Heart right ventricle (tissue), 16 donors: Measurements from ENCODE around the gene CD99L2. TPM values are rescaled to one million over a fixed set of nuclear protein-coding genes. Genes with fewer than 3 reads are reported as not detected.
A peak's percentile ranks its signal among the peaks of the same experiment; 100 is the strongest.

Experiments
- ATAC-seq, 8 donors: fragments of 200-7000 bp; cut with Tn5 transposase; one replicate each; pipeline ENCODE4 v1.9.1; 2020; ENCODE audit warnings: mild to moderate bottlenecking in 8 of 8, moderate library complexity in 8 of 8, moderate number of reproducible peaks in 1 of 8
- DNase-seq, 2 donors: peaks; one replicate each; pipeline ENCODE4 v3.0.0-alpha.2; 2020
- H3K27ac ChIP-seq, 10 donors: fragments of 200-600 bp; sonication (generic) in 2 of 10; one replicate each; pipeline versions ENCODE4 v1.5.0 to v1.8.0; 2020 to 2022; ENCODE audit warnings: mild to moderate bottlenecking in 3 of 10
- H3K27me3 ChIP-seq, 7 donors: fragments of 200-600 bp; one replicate each; pipeline ENCODE4 v1.8.0; 2021 to 2022; ENCODE audit warnings: mild to moderate bottlenecking in 2 of 7
- H3K36me3 ChIP-seq, 9 donors: fragments of 200-600 bp; sonication (generic) in 1 of 9; one replicate each; pipeline versions ENCODE4 v1.5.0 to v1.8.0; 2020 to 2022; ENCODE audit warnings: mild to moderate bottlenecking in 2 of 9
- H3K4me1 ChIP-seq, 9 donors: fragments of 200-600 bp; sonication (generic) in 1 of 9; one replicate each; pipeline versions ENCODE4 v1.5.0 to v1.8.0; 2020 to 2022; ENCODE audit warnings: mild to moderate bottlenecking in 4 of 9
- H3K4me3 ChIP-seq, 10 donors: fragments of 200-600 bp; sonication (generic) in 2 of 10; one replicate each; pipeline versions ENCODE4 v1.5.0 to v1.8.0; 2020 to 2022; ENCODE audit warnings: mild to moderate bottlenecking in 7 of 10, moderate library complexity in 2 of 10
- H3K9me3 ChIP-seq, 11 donors: fragments of 200-600 bp in 10 of 11; sonication (generic) in 2 of 11; one replicate each; pipeline versions ENCODE4 v1.5.0 to v1.8.0; 2013 to 2022; ENCODE audit warnings: mild to moderate bottlenecking in 2 of 11, control low read depth in 1 of 11, moderate library complexity in 1 of 11
- CTCF ChIP-seq, 9 donors: fragments of 200-600 bp; sonication (generic) in 2 of 9; IDR thresholded peaks; one replicate each; pipeline versions ENCODE4 v1.5.0 to v1.8.0; 2021 to 2022; ENCODE audit warnings: antibody characterized with exemption in 9 of 9, mild to moderate bottlenecking in 5 of 9, moderate library complexity in 1 of 9
- WGBS, 2 donors: extraction: QIAGEN DNeasy Blood & Tissue Kit; methylation state at CpG; one replicate each; pipeline ENCODE4 v1.1.7; 2013; ENCODE audit warnings: inconsistent platforms in 1 of 2; 5-methylcytosine and 5-hydroxymethylcytosine counted together
- intact Hi-C, 10 donors: fragments of 100-400 bp; cut with DNase I; formaldehyde crosslinking; loops; one replicate each; pipeline versions ENCODE4 v1.11.1 to v1.14.2; 2022
- polyA plus RNA-seq, 2 donors: library from polyadenylated mRNA; stranded (reverse); fragments of 200-250 nt; gene quantifications; one replicate each; pipeline ENCODE4 v1.2.3, GENCODE V29; 2013
- total RNA-seq, 10 donors: library from RNA; stranded (reverse); fragmentation: NEBNext Ultra II Directional in 3 of 10; extraction: Animal tissue kit (Norgen Biotek cat#: 25700) in 3 of 10; gene quantifications; one replicate each; pipeline versions ENCODE4 v1.2.1 to v1.2.4, GENCODE V29; 2021 to 2023
- donor health status: Arrhythmogenic right ventricular cardiomyopathy.
- donor health status: ischemic (EF 13 %, LVEDD 7.1; RV severe dilation, severe dysfunction).
- donor health status: healthy with polysubstance abuse.
- donor health status: DM: no; HTN: yes; CAD: no.
- donor health status: DM: no; HTN: no; CAD: no.
- donor health status: ischemic (EF 25% LVEDD 6.9; RV normal size, moderate dysfunction).
- donor health status: ischemic (EF 25% LVEDD 5.7; RV mildly dilated, moderate dysfunction).
- donor health status: healthy.
- donor health status: DM: yes; HTN: yes; CAD: no.
- donor health status: Ischemic cardiomyopathy.
- donor health status: ischemic (EF 35%, LVEDD 5.7; RV mildly dilated, moderate dysfunction).
- donor health status: nonischemic (EF 11% LVEDD 7.7; RV severe dilation, severe dysfunction).
- donor health status: DM: yes; HTN: yes; CAD: no.
- donor health status: PGD.
- donor health status: ischemic (EF 29% LVEDD 5.4; RV normal size, mild dysfunction).
- donor health status: nonischemic (EF 23%, LVEDD 6.1; RV moderate dilation, normal function).

The CD99L2 gene
- total and polyA plus RNA-seq, 12 donors, result 32.6 to 122 (median 78.8) TPM

- no peaks in the 10 kb centered on the region for H3K27me3 ChIP-seq
- TF ChIP-seq CTCF (IDR thresholded peaks at IDR 0.05), result no peak
- WGBS, 2 donors, result 93 to 100% methylated on average over 5 of the region's 5 CpGs
- no peak overlapping the region for H3K4me3 ChIP-seq
- no peak for DNase-seq
- H3K27ac ChIP-seq, result no peak overlapping the region
- no peak for ATAC-seq
- H3K36me3 ChIP-seq, result no peaks in the 10 kb centered on the region
- peaks cover 0 to 30% (median 0%) of the 10 kb centered on the region in 9 donors for H3K4me1 ChIP-seq
- no peaks in the 10 kb centered on the region for H3K9me3 ChIP-seq
- intact Hi-C loops, result no loop called here
Observed at GRCh38 chrX:150846130-150846529, 52.3 kb downstream of the CD99L2 start.

GRCh38 chrX:150845091-150845490, 53.4 kb downstream of the CD99L2 start:
- Histone ChIP-seq H3K4me3 (no peak overlapping the region), H3K4me1 (peaks cover 0 to 33% (median 0%) of the 10 kb centered on the region in 9 donors), H3K36me3 (no peaks in the 10 kb centered on the region), H3K27ac (no peak overlapping the region), H3K27me3 (no peaks in the 10 kb centered on the region), H3K9me3 (no peaks in the 10 kb centered on the region)
- ATAC-seq (no peak), DNase-seq (no peak)
- intact Hi-C loops, result no loop called here
- no peak for TF ChIP-seq CTCF (IDR thresholded peaks at IDR 0.05)
- 80 to 87% methylated on average over 3 of the region's 3 CpGs for WGBS, 2 donors

GRCh38 chrX:150844016-150844415, 54.5 kb downstream of the CD99L2 start:
- Histone ChIP-seq H3K9me3 (no peaks in the 10 kb centered on the region), H3K27ac (no peak overlapping the region)
- 94 to 100% methylated on average over 3 of the region's 3 CpGs for WGBS, 2 donors

GRCh38 chrX:150842198-150842685, 56.2 kb downstream of the CD99L2 start:
- no peaks in the 10 kb centered on the region for H3K9me3 ChIP-seq
- WGBS, 2 donors, result 79 to 82% methylated on average over 2 of the region's 2 CpGs
- no peaks in the 10 kb centered on the region for H3K36me3 ChIP-seq
- no peaks in the 10 kb centered on the region for H3K27me3 ChIP-seq
- DNase-seq, result no peak
- no peak for TF ChIP-seq CTCF (IDR thresholded peaks at IDR 0.05)
- H3K4me1 ChIP-seq, result peaks cover 0 to 23% (median 0%) of the 10 kb centered on the region in 9 donors
- intact Hi-C loops, result no loop called here
- no peak for ATAC-seq
- no peak overlapping the region for H3K4me3 ChIP-seq
- peak overlapping the region in 1 of 10 donors; percentile 13 for H3K27ac ChIP-seq

More at GRCh38 chrX:150844016-150844415, 54.5 kb downstream of the CD99L2 start:
- intact Hi-C loops, result no loop called here
- ATAC-seq, result no peak
- Histone ChIP-seq H3K4me1 (peaks cover 0 to 26% (median 0%) of the 10 kb centered on the region in 9 donors), H3K27me3 (no peaks in the 10 kb centered on the region), H3K4me3 (no peak overlapping the region), H3K36me3 (no peaks in the 10 kb centered on the region)
- no peak for TF ChIP-seq CTCF (IDR thresholded peaks at IDR 0.05)
- DNase-seq, result no peak
